Immature natural killer cell (primary cell): ENCODE data around the gene AVEN. TPM values are rescaled to one million over a fixed set of nuclear protein-coding genes. Genes with fewer than 3 reads are reported as not detected.
"Not testable (repeated sequence)": the region's sequence is repeated elsewhere in the genome, so short reads cannot be mapped to it uniquely, and the experiment has no call there.

Source experiments
- DNase-seq, 3 donors: peaks; one replicate each; pipeline ENCODE4 v3.0.0; 2022; ENCODE audit warnings: mixed read lengths in 1 of 3
- H3K27ac Mint-ChIP-seq, 6 donors: one replicate each; pipeline ENCODE4 v1.8.0; 2020; ENCODE audit warnings: mixed read lengths in 6 of 6, mild to moderate bottlenecking in 5 of 6, inconsistent platforms in 4 of 6, moderate library complexity in 3 of 6
- H3K27me3 Mint-ChIP-seq, 3 donors: one replicate each; pipeline ENCODE4 v1.8.0; 2020 to 2021; ENCODE audit warnings: low read depth in 3 of 3, mild to moderate bottlenecking in 3 of 3, mixed read lengths in 3 of 3, moderate library complexity in 3 of 3, inconsistent platforms in 1 of 3
- H3K36me3 Mint-ChIP-seq, 3 donors: one replicate each; pipeline ENCODE4 v1.8.0; 2020; ENCODE audit warnings: mixed read lengths in 3 of 3, inconsistent platforms in 2 of 3, mild to moderate bottlenecking in 2 of 3
- H3K4me1 Mint-ChIP-seq, 2 donors: one replicate each; pipeline ENCODE4 v1.8.0; 2020; ENCODE audit warnings: inconsistent platforms in 2 of 2, mild to moderate bottlenecking in 2 of 2, mixed read lengths in 2 of 2, moderate library complexity in 1 of 2
- H3K4me3 Mint-ChIP-seq, 5 donors: one replicate each; pipeline ENCODE4 v1.8.0; 2020; ENCODE audit warnings: mild to moderate bottlenecking in 5 of 5, mixed read lengths in 5 of 5, inconsistent platforms in 3 of 5, moderate library complexity in 3 of 5
- H3K9me3 Mint-ChIP-seq, 6 donors: one replicate each; pipeline ENCODE4 v1.8.0; 2020; ENCODE audit warnings: mild to moderate bottlenecking in 6 of 6, mixed read lengths in 6 of 6, inconsistent platforms in 4 of 6, moderate library complexity in 3 of 6
- polyA plus RNA-seq, 3 donors: library from polyadenylated mRNA; unstranded; fragments of 300-500 nt; fragmentation: Illumina TruSeq; gene quantifications; one replicate each; pipeline ENCODE4 v1.2.3, GENCODE V29; 2021

Gene AVEN
- polyA plus RNA-seq, 3 donors from 2014 or later = 7.6 to 17.3 (median 14.1) TPM

DNA sequence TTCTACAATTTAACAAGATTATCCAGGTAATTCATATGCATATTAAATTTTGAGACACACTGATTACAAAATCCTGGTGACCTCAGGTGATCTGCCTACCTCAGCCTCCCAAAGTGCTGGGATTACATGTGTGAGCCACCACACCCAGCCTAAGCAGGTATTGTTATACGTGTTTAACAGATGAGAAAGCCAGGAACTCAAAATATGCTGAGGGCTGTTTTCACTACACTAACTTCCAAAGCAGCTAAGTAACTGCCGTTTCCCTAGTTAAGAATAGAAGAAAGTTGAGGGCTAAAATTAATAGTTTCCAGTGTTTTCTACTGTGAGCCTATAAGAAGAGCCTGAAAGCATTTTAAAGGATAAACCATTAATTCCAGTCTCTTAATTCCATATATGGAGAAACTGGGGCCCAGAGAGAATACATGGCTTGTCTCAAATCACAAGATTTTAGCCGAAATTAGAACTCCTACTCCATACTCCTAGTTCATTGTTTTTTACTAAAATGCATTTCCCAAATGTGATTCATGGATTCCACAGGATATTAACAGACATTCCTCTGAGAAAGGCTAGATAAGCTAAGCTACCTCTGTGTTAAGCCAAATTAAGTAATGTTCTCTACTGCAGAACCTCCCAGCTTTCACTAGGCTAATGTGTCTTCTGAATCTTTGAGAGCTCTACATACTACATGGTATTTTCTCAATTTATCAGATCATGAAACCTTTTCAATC lies 17.0 kb upstream of the AVEN start:
- no peak for DNase-seq
- Mint-ChIP-seq H3K27ac (no peak overlapping the region), H3K36me3 (peaks cover 2 to 7% (median 2%) of the 10 kb centered on the region in 3 donors), H3K4me1 (no peaks in the 10 kb centered on the region), H3K4me3 (no peak overlapping the region), H3K27me3 (peaks cover 0 to 4% (median under 1%) of the 10 kb centered on the region in 3 donors), H3K9me3 (peaks cover 1 to 13% (median 7%) of the 10 kb centered on the region in 6 donors)

DNA sequence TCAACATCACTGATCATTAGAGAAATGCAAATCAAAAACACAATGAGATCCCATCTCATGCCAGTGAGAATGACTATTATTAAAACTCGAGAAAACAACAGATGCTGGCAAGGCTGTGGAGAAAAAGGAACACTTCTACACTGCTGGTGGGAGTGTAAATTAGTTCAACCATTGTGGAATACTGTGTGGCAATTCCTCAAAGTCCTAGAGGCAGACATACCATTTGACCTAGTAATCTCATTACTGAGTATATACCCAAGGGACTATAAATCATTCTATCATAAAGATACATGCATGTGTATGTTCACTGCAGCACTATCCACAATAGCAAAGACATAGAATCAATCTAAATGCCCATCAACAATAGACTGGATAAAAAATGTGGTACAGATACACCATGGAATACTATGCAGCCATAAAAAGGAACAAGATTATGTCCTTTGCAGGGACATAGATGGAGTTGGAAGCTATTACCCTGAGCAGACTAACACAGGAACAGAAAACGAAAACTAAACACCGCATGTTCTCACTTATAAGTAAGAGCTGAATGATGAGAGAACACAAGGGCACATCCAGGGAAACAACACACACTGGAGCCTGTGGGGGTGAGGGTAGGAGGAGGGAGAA lies 15.2 kb upstream of the AVEN start:
- no peak for DNase-seq
- Mint-ChIP-seq H3K36me3 (peaks cover 15 to 20% (median 15%) of the 10 kb centered on the region in 3 donors), H3K9me3 (peaks cover 4 to 29% (median 21%) of the 10 kb centered on the region in 6 donors), H3K4me1 (no peaks in the 10 kb centered on the region), H3K27me3 (peaks cover 2 to 4% (median 3%) of the 10 kb centered on the region in 3 donors), H3K4me3 (no peak overlapping the region), H3K27ac (no peak overlapping the region)

DNA sequence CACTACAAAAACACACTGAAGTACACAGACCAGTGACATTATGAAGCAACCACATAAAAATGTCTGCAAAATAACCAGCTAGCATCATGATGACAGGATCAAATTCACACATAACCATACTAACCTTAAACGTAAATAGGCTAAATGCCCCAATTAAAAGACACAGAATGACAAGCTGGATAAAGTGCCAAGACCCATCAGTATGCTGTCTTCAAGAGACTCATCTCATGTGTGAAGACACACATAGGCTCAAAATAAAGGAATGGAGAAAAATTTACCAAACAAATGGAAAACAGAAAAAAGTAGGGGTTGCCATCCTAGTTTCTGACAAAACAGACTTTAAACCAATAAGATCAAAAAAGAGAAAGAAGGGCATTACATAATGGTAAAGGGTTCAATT lies 11.4 kb upstream of the AVEN start:
- H3K4me1 Mint-ChIP-seq, H3K27me3 Mint-ChIP-seq, DNase-seq, H3K27ac Mint-ChIP-seq: not testable (repeated sequence)
- Mint-ChIP-seq H3K36me3 (peaks cover 17 to 22% (median 17%) of the 10 kb centered on the region in 3 donors), H3K9me3 (peaks cover 4 to 35% (median 24%) of the 10 kb centered on the region in 6 donors), H3K4me3 (peak overlapping the region in 1 of 5 donors; percentile 56)

DNA sequence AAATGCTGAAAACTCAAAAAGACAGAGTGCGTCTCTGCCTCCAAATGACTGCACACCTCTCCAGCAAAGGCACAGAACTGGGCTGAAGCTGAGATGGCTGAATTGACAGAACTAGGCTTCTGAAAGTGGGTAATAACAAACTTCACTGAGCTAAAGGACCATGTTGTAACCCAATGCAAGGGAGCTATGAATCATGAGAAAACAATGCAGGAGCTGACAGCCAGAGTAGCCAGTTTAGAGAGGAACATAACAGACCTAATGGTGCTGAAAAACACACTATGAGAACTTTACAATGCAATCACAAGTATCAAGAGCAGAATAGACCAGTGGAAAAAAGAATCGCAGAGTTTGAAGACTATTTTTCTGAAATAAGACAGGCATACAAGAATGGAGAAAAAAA lies 10.1 kb upstream of the AVEN start:
- Mint-ChIP-seq H3K4me1 (no peaks in the 10 kb centered on the region), H3K9me3 (peaks cover 4 to 35% (median 24%) of the 10 kb centered on the region in 6 donors), H3K27me3 (peaks cover 2 to 4% (median 3%) of the 10 kb centered on the region in 3 donors), H3K27ac (no peak overlapping the region), H3K36me3 (peaks cover 17 to 22% (median 17%) of the 10 kb centered on the region in 3 donors), H3K4me3 (no peak overlapping the region)
- no peak for DNase-seq

DNA sequence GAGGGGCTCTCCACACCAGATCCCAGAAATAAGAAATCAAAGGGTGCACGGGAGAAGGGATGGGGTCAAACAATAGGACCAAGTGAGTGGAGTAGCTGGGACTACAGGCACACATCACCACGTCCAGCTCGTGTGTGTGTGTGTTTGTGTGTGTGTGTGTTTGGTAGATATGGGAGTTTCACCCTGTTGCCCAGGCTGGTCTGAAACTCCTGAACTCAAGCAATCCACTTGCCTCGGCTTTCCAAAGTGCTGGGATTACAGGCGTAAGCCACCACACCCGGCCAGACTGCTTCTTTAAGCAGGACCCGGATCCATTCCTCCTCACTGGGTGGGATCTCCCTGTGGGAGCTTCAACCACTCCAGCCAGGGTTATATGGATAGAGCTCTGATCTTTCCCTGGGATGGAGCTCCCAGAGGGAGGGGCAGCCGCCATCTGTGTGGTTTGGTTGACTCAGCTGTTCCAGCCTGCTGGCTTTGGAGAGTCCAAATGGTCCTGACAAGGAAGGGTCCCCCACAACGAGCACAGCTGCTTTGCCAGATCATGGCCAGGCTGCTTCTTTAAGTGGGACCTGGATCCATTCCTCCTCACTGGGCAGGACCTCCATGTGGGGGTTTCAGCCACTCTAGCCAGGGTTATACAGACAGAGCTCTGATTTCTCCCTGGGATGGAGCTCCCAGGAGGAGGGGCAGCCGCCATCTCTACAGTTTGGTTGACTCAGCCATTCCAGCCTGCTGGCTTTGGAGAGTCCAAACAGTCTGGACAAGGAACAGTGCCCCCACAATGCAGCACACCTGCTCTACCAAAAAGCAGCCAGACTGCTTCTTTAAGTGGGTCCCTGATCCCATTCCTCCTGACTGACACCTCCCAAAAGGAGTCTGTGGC lies 9.1 kb upstream of the AVEN start:
- H3K4me3 Mint-ChIP-seq = no peak overlapping the region
- H3K36me3 Mint-ChIP-seq = peaks cover 17 to 22% (median 17%) of the 10 kb centered on the region in 3 donors
- H3K27me3 Mint-ChIP-seq = peaks cover 0 to 3% (median 2%) of the 10 kb centered on the region in 3 donors
- H3K4me1 Mint-ChIP-seq = no peaks in the 10 kb centered on the region
- no peak for DNase-seq
- peaks cover 4 to 35% (median 24%) of the 10 kb centered on the region in 6 donors for H3K9me3 Mint-ChIP-seq
- no peak overlapping the region for H3K27ac Mint-ChIP-seq

DNA sequence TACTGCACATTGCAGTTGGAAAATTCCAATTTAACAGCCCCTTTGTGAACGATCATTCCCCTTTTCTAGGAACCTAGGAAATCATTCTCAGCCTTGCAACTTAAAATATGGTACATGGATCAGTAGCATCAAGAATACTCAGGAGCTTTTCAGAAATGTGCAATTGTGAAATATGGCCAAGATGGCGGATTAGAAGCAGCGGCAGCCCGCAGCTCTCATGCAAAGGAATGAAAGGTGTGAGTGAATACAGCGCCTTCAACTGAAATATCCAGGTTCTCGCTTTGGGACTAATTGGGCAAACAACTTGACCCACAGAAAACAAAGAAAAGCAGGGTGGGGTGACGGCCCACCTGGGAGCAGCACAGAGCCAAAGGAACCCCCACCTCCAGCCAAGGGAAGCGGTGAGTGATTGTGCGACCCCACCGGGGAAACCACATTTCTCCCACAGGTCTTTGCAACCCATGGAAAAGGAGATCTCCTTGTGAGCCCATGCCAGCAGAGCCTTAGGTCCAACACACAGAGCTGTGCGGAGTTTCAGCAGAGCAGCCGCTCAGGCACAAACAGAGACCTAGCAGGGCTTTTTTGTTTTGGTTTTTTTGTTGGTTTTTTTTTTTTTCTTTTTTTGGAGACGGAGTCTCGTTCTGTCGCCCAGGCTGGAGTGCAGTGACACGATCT lies 7.6 kb upstream of the AVEN start:
- no peaks in the 10 kb centered on the region for H3K4me1 Mint-ChIP-seq

DNA sequence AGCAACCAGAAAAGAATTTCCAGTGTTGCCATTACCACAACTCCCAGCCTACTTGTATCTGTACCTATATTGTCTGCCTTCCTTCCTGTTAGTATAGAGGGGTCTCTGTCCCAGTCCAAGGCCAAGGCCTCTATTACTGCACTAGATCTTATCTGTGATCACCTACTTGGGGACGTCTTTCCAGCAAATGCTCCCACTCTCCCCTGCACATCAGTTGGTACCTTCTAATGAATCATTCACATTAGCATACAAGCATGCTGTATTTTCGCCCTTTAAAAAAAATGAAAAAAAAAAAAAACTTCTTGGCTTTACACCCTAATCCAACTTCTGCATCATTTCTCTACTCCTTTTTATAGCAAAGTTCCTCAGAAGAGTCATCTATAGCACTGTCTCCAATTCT lies 4.8 kb upstream of the AVEN start:
- Mint-ChIP-seq H3K4me3 (no peak overlapping the region), H3K9me3 (peaks cover 0 to 3% (median 0%) of the 10 kb centered on the region in 6 donors), H3K4me1 (peaks cover 12% of the 10 kb centered on the region in 2 donors), H3K27ac (peak overlapping the region in 1 of 6 donors; percentile 2), H3K36me3 (no peaks in the 10 kb centered on the region), H3K27me3 (peaks cover 0 to 5% (median 0%) of the 10 kb centered on the region in 3 donors)
- DNase-seq = no peak

More for the DNA sequence above, 7.6 kb upstream of the AVEN start:
- no peak overlapping the region for H3K27ac Mint-ChIP-seq
- no peak for DNase-seq
- peaks cover 17 to 21% (median 17%) of the 10 kb centered on the region in 3 donors for H3K36me3 Mint-ChIP-seq
- no peak overlapping the region for H3K4me3 Mint-ChIP-seq
- peaks cover 4 to 29% (median 21%) of the 10 kb centered on the region in 6 donors for H3K9me3 Mint-ChIP-seq
- peaks cover 0 to 3% (median 2%) of the 10 kb centered on the region in 3 donors for H3K27me3 Mint-ChIP-seq

DNA sequence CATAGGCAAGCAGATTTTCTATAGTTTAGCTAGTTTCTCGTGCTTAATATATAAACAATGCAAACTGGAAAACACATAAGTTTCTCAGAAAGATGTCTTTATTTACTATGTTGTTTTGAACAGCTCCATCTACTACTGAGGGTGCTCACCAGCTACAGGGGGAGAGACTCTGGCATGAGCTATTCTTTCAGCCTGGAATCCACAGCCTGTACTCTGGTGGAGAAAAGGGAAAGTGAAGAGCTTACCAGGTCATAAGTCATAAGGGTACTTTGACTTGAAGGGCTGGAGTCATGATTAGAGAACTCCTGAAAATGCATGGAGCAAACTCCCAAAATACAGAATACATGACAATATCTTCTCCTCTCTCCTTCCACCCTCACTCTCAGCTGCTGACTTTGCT lies 4.4 kb upstream of the AVEN start:
- Mint-ChIP-seq H3K9me3 (no peaks in the 10 kb centered on the region), H3K36me3 (no peaks in the 10 kb centered on the region), H3K27ac (peak overlapping the region in 1 of 6 donors; percentile 10), H3K27me3 (peaks cover 0 to 5% (median 0%) of the 10 kb centered on the region in 3 donors), H3K4me1 (peaks cover 12% of the 10 kb centered on the region in 2 donors), H3K4me3 (no peak overlapping the region)
- no peak for DNase-seq

DNA sequence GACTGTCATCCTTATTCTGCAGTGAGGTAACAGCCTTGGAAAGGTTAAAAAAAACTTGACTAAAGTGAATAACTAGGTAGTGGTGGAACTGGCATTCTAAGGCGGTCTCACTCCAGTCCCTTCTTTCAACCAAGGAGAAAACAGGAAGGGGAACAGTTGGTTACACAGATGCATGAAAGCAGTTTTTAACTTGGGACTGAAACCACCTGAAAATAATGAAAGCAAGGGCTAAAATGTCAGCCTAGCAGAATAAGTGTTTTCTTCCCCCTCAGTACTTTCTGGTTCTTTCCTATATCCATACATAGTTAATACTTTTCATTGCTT lies 748 bp upstream of the AVEN start:
- H3K4me3 Mint-ChIP-seq = peak overlapping the region; percentile 77 to 95 (median 90)
- DNase-seq = peak in 1 of 3 donors; percentile 1
- peak overlapping the region; percentile 75 to 98 (median 82) for H3K27ac Mint-ChIP-seq
- H3K9me3 Mint-ChIP-seq = no peaks in the 10 kb centered on the region
- H3K4me1 Mint-ChIP-seq = peaks cover 19 to 21% of the 10 kb centered on the region in 2 donors
- no peaks in the 10 kb centered on the region for H3K36me3 Mint-ChIP-seq
- H3K27me3 Mint-ChIP-seq = peaks cover 0 to 11% (median 2%) of the 10 kb centered on the region in 3 donors

DNA sequence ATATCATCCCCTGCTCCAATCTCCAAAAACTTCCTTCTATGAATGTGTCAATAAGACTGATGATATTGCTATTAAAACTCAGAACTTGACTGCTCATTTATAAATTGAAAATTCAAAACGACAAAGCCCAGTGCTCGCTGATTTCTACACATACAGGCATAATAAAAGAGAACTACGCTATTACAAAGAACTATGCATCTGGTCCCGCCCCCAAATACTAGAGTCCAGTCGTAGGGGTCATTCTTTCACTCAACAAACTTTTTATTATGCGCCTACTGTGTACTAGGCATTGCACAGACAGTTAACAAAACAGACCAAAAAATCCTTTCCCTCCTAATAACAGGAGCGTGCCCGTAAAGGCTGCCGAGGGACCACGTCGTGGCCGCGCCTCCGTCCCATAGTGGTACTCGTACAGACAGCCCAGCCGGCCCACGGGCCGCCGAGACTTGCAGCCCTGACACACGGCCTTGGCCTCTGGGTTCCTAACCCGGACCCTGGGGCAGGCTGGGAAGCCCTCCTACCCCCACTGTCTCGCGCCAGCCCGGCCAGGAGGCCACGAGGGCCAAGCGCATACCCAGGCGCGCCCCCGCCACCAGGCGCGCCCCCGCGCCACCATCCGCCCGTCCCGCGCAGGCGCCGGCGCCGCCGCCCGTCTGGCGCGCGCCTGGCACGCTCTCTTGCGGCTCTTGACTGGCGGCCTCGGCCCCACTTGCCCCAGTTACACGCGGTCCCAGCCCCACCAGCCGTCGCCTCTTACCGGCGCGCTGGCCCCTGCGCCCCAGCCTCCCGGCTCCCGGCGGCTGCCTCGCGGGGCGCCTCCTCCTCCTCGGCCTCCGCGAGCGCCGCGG lies 757 bp downstream of the AVEN start:
- Mint-ChIP-seq H3K4me1 (peaks cover 19 to 21% of the 10 kb centered on the region in 2 donors), H3K4me3 (peak overlapping the region; percentile 88 to 97 (median 97)), H3K27ac (peak overlapping the region; percentile 90 to 97 (median 93))

DNA sequence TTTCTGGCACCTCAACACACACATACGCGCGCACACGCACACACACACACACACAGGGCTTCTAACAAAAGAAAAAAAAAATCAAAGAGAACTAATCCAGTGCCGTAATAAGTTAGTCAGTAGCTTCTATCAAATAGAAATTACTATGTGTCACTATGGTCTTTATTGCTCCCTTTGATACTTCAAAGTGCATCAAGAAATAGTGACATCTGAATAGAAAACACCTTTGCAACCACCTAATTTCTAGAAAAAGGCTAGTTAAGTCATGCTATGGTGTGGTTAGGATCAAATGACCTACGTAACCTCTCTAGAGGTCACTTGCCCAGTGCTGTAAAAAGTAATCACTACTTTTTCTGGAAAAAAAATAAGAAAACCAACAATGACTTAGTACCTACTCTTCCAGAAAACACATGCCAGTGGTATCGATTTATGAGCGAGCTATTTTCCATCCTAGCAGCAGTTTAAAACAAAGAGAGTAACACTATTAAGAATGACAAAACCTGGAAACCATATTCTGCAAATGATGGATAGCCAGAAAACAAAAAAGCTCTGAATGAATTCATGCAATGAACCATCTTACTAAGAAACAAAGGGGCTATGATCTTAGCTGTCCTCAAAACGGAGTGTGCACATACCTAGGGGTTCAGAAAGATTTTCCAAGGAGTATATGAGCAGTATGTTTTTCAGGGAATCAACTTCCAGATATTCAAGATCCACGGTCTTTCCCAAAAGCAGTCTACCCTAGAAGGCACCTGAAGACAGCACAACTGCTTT lies 6.8 kb downstream of the AVEN start:
- H3K27ac Mint-ChIP-seq = no peak overlapping the region
- peaks cover 0 to 3% (median 0%) of the 10 kb centered on the region in 6 donors for H3K9me3 Mint-ChIP-seq
- H3K4me1 Mint-ChIP-seq = peaks cover 0 to 2% of the 10 kb centered on the region in 2 donors
- H3K36me3 Mint-ChIP-seq = peaks cover 0 to 3% (median 0%) of the 10 kb centered on the region in 3 donors
- DNase-seq = no peak
- no peak overlapping the region for H3K4me3 Mint-ChIP-seq
- no peaks in the 10 kb centered on the region for H3K27me3 Mint-ChIP-seq

More for the DNA sequence above, 757 bp downstream of the AVEN start:
- Mint-ChIP-seq H3K9me3 (no peaks in the 10 kb centered on the region), H3K36me3 (no peaks in the 10 kb centered on the region), H3K27me3 (peaks cover 0 to 11% (median 2%) of the 10 kb centered on the region in 3 donors)
- DNase-seq = peak; percentile 70 to 77 (median 75)

DNA sequence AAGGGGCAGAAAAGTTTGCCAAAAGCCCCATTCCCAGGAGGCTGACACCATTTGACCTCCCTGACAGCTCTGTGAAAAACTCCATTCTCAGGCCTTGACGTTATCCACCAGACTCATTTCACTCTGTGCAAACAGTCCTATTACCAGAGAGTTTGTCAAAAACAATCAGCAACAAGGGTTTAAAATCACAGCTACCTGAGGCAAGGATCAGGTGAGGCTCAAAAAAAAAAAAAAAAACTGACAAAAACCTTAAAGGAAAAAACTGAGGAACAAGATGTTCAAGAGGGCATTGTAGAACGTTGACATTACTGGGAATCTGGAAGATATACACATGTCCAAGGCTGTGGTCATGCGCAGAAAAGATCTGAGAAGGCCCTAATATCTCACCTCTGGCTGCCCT lies 11.4 kb downstream of the AVEN start:
- H3K27me3 Mint-ChIP-seq = no peaks in the 10 kb centered on the region

More for the DNA sequence above, 11.4 kb downstream of the AVEN start:
- Mint-ChIP-seq H3K27ac (peak overlapping the region in 1 of 6 donors; percentile 22), H3K4me1 (peaks cover 1 to 12% of the 10 kb centered on the region in 2 donors), H3K9me3 (peaks cover 0 to 3% (median 0%) of the 10 kb centered on the region in 6 donors), H3K4me3 (no peak overlapping the region), H3K36me3 (peaks cover 0 to 5% (median 3%) of the 10 kb centered on the region in 3 donors)
- no peak for DNase-seq
